ENCODE results near the gene APOL4.
"Not testable (repeated sequence)": the region's sequence is repeated elsewhere in the genome, so short reads cannot be mapped to it uniquely, and the experiment has no call there.

The APOL4 gene

GRCh38 chr22:36201630-36202319 lies at the start of gene APOL4:
TSS of gene APOL4 (minus strand) at chr22:36201809. CDS start at chr22:36201734, 75 bp downstream.
- DNase-seq (no peak), ATAC-seq (no peak)

DNA sequence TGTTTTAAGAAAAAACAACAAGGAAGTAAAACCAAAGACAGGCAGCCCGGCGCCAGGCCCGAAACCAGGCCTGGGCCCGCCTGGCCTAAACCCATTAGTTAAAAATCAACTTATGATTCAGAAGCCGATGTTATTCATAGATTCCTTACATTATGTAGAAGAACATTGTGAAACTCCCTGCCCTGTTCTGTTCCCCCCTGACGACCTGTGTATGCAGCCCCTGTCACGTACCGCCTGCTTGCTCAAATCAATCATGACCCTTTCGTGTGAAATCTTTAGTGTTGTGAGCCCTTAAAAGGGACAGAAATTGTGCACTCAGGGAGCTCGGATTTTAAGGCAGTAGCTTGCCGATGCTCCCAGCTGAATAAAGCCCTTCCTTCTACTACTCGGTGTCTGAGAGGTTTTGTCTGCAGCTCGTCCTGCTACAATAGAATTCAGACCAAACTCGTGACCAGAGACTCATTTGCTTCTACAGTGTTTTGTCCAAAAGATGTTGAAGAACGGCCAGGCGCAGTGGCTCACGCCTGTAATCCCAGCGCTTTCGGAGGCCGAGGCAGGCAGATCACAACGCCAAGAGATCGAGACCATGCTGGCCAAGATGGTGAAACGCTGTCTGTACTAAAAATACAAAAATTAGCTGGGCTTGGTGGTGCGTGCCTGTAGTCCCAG lies 48.8 kb upstream of the APOL4 start:
- not testable (repeated sequence) for ATAC-seq, DNase-seq

DNA sequence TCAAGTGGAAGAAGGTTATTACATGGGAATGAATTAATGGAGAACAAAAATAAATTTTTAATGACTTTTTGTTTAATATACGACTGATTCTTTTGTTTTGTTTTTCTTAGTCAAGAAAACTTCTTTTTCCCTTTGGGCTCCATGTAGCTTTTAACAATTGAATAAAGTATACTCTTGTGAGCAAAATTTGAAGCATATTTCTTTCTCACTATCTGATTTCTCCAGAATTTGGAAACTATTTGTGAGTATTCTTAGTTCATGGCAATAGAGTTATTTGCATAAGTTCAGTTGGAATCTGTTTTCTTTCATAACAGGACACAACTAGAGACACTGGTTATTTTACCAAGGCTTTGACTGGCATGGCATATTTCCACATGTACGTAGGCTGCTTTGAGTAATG lies 47.6 kb upstream of the APOL4 start:
- ATAC-seq = no peak
- DNase-seq = no peak

- DNase-seq (no peak), ATAC-seq (no peak)
Measured at GRCh38 chr22:36247955-36248354, 46.3 kb upstream of the APOL4 start.

DNA sequence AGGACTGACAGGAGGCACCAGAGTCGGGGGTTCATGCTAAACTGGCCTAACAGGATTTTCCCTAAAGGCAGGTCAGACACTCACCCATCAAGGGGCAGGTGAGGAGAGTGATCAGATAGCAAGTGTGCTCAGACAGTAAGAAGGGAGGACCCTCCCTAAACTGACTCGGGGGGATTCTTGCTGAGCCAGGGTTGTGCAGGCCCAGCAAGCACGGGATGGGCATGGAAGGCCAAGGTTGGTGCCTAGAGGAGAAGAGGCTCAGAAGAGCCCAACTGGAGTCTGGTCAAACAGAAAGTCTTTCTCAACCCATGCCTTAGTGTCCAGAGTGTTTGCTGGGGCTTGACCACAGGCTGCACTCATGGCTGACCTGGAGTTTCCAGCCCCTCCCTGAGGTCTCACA lies 45.1 kb upstream of the APOL4 start:
- no peak for DNase-seq
- ATAC-seq = no peak

DNA sequence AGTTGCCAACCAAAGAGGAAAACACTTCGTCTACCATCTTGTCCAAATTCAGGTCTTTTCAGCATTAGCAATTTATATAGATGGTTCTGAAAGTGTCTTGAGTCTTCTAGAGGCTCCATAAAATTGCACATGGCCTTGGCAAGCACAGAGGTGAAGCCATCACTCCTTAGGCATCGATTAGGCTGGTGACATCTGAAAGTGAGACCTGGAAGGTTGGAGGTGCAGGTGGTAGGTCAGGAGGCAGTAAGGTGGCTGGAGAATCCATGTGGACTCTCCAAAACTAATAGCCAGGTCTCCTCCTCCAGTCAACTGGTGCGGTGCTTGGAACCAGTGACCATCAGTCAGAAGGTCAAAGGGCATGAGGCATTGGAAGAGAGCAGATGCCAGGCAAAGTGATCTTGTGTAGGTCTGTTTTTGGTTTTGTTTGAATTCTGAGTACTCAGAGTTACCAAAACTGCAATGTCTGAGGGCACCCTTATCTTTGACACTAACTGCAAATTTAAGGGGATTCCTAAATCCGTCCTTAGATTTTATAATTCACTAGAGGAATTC lies 44.3 kb upstream of the APOL4 start:
- no peak for ATAC-seq
- no peak for DNase-seq

- no peak for ATAC-seq
- DNase-seq = no peak
Measured at GRCh38 chr22:36244522-36245391, 43.1 kb upstream of the APOL4 start.

- ATAC-seq = no peak
Measured at GRCh38 chr22:36243986-36244385, 42.4 kb upstream of the APOL4 start.

DNA sequence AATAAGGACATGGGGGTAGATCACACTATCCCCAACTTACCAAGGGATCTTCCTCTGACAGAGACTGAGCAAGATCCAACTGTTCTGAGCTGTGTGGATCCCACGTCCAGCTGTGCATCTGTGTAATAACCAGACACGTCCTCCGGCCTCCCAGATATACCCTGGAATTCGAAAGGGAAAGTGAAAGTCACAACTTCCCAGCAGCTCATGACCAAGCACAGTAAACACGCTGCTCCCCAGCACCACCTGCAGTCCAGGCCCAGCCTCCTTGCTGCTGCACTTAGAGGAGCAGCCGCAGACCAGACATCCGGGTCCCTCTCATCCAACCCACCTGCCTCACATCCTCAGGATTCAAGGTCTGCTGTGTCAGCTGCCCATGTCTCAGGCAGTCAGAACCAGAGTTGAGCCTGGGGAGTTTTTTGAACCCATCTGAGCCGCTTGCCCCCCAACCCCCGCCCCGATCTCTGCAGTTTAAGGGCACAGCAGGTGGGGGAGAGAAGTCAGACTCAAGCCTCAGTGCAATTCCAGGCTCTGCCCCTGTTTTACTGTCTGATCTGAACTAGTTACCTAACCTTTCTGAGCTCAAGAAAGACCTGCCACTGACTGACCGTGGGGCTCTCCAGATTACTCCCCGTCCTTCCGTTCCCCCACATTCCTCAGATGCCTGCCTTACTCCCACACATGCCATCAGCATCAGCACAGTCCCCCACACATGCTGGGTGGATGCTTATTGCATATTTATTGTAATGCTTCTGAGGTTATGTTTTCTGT lies 38.0 kb upstream of the APOL4 start, which contains the start of gene APOL2:
APOL2 (minus strand) TSS at position 127 of the 771 bp plus-strand sequence. CDS start 6,365 bp downstream, outside the sequence.
- DNase-seq (peak; percentile 83), ATAC-seq (peak; percentile 97)

More at GRCh38 chr22:36243986-36244385, 42.4 kb upstream of the APOL4 start:
- DNase-seq = no peak

- DNase-seq (peak; percentile 22), ATAC-seq (no peak)
Measured at GRCh38 chr22:36239150-36239400, 37.5 kb upstream of the APOL4 start.

- ATAC-seq (peak; percentile 26), DNase-seq (peak; percentile 18)
Measured at GRCh38 chr22:36238373-36239149, 37.0 kb upstream of the APOL4 start.

- peak; percentile 19 for ATAC-seq
- peak; percentile 29 for DNase-seq
Measured at GRCh38 chr22:36237462-36238372, 36.1 kb upstream of the APOL4 start.

GRCh38 chr22:36236388-36237319 lies 35.0 kb upstream of the APOL4 start:
- ATAC-seq (no peak), DNase-seq (no peak)

DNA sequence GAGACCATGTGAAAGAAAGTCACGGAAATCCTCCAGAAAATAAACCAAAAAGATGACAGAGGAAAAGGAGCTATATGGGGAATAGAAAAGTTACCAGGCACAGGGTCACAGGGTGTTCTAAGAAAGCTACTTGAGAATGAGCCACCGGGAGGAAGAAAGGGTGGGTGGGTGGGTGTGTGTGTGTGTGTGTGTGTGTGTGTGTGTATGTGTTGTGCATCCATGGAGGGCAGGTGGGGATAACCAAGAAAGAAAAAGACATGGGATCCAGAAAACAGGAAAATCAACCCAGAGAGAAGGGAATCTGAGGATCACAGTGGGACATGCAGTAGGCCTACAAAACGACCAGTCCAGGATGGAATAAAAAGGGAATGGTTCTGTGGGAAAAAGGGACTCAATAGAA lies 34.0 kb upstream of the APOL4 start:
- DNase-seq = no peak
- ATAC-seq = no peak

DNA sequence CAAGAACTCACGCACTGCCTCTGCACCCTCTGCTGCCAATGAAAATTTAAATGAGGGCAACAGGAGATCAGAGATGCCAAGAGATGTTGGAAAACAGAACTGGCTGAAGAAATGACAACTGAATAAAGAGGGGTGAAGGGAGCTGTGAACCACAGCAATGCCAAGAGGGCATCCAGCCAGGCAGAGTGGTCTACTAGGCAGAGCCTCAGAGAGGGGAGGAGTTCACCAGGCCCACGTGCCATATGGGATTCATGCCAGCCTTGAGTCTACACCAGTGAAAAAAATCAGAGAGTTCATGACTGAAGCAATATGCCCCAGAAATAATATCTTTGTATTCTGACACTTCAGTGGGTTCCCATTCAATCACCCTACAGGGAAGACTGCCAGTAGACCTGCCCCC lies 33.3 kb upstream of the APOL4 start:
- ATAC-seq (no peak), DNase-seq (no peak)

DNA sequence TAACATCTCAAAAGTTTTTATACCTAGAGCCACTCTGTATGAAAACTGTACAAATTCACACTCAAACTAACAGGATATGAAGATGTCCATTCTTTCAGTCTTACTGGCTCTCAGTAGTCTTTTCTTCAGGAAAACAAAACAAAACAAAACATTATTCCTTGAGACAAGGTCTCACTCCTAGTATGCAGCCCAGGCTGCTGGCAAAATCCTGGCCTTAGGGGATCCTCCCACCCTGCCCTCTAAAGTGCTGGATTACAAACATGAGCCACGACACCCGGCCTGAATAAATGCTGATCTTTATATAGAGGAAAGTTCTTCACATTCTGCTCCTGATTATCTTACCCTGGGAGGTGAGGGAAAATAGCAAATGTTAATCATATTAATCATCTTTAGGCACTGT lies 32.6 kb upstream of the APOL4 start:
- DNase-seq = no peak
- no peak for ATAC-seq

DNA sequence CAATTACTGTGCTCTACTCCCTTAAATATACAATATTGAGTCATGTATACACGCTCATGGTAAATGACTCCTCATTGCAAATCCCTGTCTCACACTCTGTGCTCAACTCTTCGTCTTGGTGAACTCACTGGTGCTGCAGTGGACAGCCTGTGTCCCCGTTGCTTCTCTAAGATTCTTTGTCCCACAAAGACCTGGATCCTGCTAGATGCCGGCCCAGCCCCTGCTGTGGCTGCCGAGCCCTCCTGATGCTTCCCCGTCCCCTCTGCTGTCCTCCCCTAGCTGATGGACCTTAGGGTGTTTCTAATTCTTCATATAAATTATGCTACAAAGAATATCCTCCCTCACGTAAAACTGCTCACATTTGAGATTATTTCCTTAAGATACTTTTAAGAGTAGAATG lies 32.2 kb upstream of the APOL4 start:
- ATAC-seq = no peak
- no peak for DNase-seq

GRCh38 chr22:36232715-36233401 lies 31.2 kb upstream of the APOL4 start:
- ATAC-seq (no peak), DNase-seq (no peak)
